ENCODE results near the gene FOXP1. TPM values are rescaled to one million over a fixed set of nuclear protein-coding genes. Genes with fewer than 3 reads are reported as not detected.

The FOXP1 gene
- total and polyA plus RNA-seq, 8 donors: 12.3 to 215 (median 117) TPM

GRCh38 chr3:71006810-71007785 lies 576.4 kb downstream of the FOXP1 start:
- 25 to 41% (median 28%) methylated on average over 9 of the region's 9 CpGs for WGBS, 5 donors
- Histone ChIP-seq H3K9me3 (no peaks in the 10 kb centered on the region), H3K36me3 (peaks cover 0 to 4% (median 0%) of the 10 kb centered on the region in 4 donors), H3K4me3 (no peak overlapping the region), H3K27ac (peak overlapping the region; percentile 42 to 71 (median 65)), H3K27me3 (no peaks in the 10 kb centered on the region), H3K4me1 (peaks cover 59 to 100% (median 82%) of the 10 kb centered on the region in 4 donors)
- peak in 1 of 2 donors; percentile 70 for DNase-seq
- intact Hi-C loops (cut with DNase I; ENCODE audit: low total_unique reads): no loop called here
- TF ChIP-seq POLR2A (IDR thresholded peaks at IDR 0.05): no peak
- TF ChIP-seq, protein P1, sequence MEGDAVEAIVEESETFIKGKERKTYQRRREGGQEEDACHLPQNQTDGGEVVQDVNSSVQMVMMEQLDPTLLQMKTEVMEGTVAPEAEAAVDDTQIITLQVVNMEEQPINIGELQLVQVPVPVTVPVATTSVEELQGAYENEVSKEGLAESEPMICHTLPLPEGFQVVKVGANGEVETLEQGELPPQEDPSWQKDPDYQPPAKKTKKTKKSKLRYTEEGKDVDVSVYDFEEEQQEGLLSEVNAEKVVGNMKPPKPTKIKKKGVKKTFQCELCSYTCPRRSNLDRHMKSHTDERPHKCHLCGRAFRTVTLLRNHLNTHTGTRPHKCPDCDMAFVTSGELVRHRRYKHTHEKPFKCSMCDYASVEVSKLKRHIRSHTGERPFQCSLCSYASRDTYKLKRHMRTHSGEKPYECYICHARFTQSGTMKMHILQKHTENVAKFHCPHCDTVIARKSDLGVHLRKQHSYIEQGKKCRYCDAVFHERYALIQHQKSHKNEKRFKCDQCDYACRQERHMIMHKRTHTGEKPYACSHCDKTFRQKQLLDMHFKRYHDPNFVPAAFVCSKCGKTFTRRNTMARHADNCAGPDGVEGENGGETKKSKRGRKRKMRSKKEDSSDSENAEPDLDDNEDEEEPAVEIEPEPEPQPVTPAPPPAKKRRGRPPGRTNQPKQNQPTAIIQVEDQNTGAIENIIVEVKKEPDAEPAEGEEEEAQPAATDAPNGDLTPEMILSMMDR (IDR thresholded peaks at IDR 0.05): peak in 2 of 7 experiments; percentile 39
- TF ChIP-seq POLR2AphosphoS5 (IDR thresholded peaks at IDR 0.05): peak in 1 of 3 donors; percentile 47
- no peak for TF ChIP-seq EP300 (IDR thresholded peaks at IDR 0.05)

GRCh38 chr3:71005702-71006321 lies 577.7 kb downstream of the FOXP1 start:
- peak in 1 of 2 donors; percentile 48 for DNase-seq
- TF ChIP-seq, protein P1 (IDR thresholded peaks at IDR 0.05): no peak
- TF ChIP-seq POLR2AphosphoS5 (IDR thresholded peaks at IDR 0.05): no peak
- TF ChIP-seq POLR2A (IDR thresholded peaks at IDR 0.05): no peak
- no peak for TF ChIP-seq EP300 (IDR thresholded peaks at IDR 0.05)
- intact Hi-C loops (cut with DNase I; ENCODE audit: low total_unique reads): no loop called here
- peaks cover 51 to 99% (median 76%) of the 10 kb centered on the region in 4 donors for H3K4me1 ChIP-seq
- 24 to 48% (median 26%) methylated on average over 10 of the region's 10 CpGs for WGBS, 5 donors
- no peaks in the 10 kb centered on the region for H3K9me3 ChIP-seq
- H3K4me3 ChIP-seq: no peak overlapping the region
- H3K27ac ChIP-seq: peak overlapping the region in 4 of 5 donors; percentile 57 to 71 (median 66)
- peaks cover 0 to 5% (median 4%) of the 10 kb centered on the region in 4 donors for H3K36me3 ChIP-seq
- H3K27me3 ChIP-seq: no peaks in the 10 kb centered on the region

DNA sequence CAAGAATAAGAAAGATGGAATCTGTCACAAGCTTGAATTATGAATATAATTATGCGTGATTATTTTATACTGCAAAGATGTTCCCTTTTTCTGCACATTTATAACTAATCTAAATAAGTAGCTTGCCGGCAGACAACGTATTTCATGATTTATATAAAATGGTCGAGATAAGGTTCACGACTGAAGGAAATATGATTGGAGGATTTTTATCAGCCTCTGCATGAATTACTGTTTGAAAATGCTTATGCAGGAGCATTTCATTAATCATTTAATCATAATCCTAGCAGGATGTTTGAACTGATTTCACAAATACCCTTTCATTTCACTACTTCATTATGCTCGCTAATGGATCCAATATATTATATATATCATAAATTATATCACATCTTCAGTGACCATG lies 580.0 kb downstream of the FOXP1 start:
- H3K9me3 ChIP-seq: no peaks in the 10 kb centered on the region
- 44 to 69% (median 48%) methylated on average over 6 of the region's 6 CpGs for WGBS, 5 donors
- peaks cover 31 to 88% (median 59%) of the 10 kb centered on the region in 4 donors for H3K4me1 ChIP-seq
- no peaks in the 10 kb centered on the region for H3K27me3 ChIP-seq
- no peak for TF ChIP-seq POLR2AphosphoS5 (IDR thresholded peaks at IDR 0.05)
- TF ChIP-seq, protein P1 (IDR thresholded peaks at IDR 0.05): no peak
- TF ChIP-seq POLR2A (IDR thresholded peaks at IDR 0.05): no peak
- no peak for TF ChIP-seq EP300 (IDR thresholded peaks at IDR 0.05)
- intact Hi-C loops (cut with DNase I; ENCODE audit: low total_unique reads): no loop called here
- H3K4me3 ChIP-seq: no peak overlapping the region
- peaks cover 0 to 19% (median 11%) of the 10 kb centered on the region in 4 donors for H3K36me3 ChIP-seq
- no peak for DNase-seq
- no peak overlapping the region for H3K27ac ChIP-seq

DNA sequence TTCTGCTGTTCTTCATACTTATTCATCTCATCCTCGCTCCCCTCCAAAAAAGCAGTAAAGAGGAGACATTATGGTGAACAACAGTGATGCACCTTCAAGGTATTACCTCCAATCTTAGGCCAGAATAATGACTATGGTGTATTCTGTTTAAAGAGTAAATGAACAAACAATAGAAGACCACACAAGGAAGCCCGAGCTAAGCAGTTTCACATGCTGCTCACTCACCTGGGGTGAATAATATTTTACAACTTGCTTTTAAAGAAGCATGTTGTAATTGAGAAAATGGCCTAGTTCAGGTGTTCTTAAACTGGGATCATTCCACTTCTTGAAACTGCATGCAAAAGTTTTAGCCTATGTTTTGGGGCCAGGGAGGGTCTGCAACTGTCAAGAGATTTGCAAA lies 581.2 kb downstream of the FOXP1 start:
- Histone ChIP-seq H3K4me3 (no peak overlapping the region), H3K36me3 (peaks cover 3 to 30% (median 18%) of the 10 kb centered on the region in 4 donors), H3K27ac (no peak overlapping the region), H3K27me3 (no peaks in the 10 kb centered on the region), H3K4me1 (peaks cover 21 to 76% (median 49%) of the 10 kb centered on the region in 4 donors), H3K9me3 (no peaks in the 10 kb centered on the region)
- intact Hi-C loops (cut with DNase I; ENCODE audit: low total_unique reads): no loop called here
- no peak for DNase-seq
- WGBS, 5 donors: 73 to 84% (median 80%) methylated on average over 2 of the region's 2 CpGs
- TF ChIP-seq, protein P1 (IDR thresholded peaks at IDR 0.05): no peak
- no peak for TF ChIP-seq POLR2AphosphoS5 (IDR thresholded peaks at IDR 0.05)
- TF ChIP-seq POLR2A (IDR thresholded peaks at IDR 0.05): no peak
- no peak for TF ChIP-seq EP300 (IDR thresholded peaks at IDR 0.05)
